ENCODE measurements around the gene SDHB.

- TF ChIP-seq POLR2A (IDR thresholded peaks at IDR 0.05) (no peak), CTCF (IDR thresholded peaks at IDR 0.05) (peak; percentile 42 to 86 (median 78))
These were observed 8.0 kb downstream of the SDHB start for GRCh38 chr1:17045634-17046333.

Data from prostate gland (tissue), 2 donors.